SK-N-SH treated with all-trans-retinoic acid at 6 μM for 48 hours (cell line): ENCODE measurements around the gene FPR1.

ENCODE experiments used
- ATAC-seq: fragments of 200-7000 bp; cut with Tn5 transposase; 3 replicates; pipeline ENCODE4 v1.9.1; 2020; ENCODE audit warnings: mild to moderate bottlenecking, moderate library complexity
- ARNTL ChIP-seq: fragments of 450-650 bp; formaldehyde crosslinking; IDR thresholded peaks from 2 replicates; pipeline ENCODE4 v1.5.0; 2020; ENCODE audit warnings: low read depth, mild to moderate bottlenecking, moderate library complexity, borderline replicate concordance
- BACH2 ChIP-seq: fragments of 250-450 bp; sonication (Bioruptor Pico); IDR thresholded peaks from 2 replicates; pipeline ENCODE4 v1.9.0; 2021; ENCODE audit warnings: mild to moderate bottlenecking, borderline replicate concordance
- CREB5 ChIP-seq: fragments of 250-450 bp; sonication (Bioruptor Pico); IDR thresholded peaks from 2 replicates; pipeline ENCODE4 v1.5.1; 2020; ENCODE audit warnings: low read depth, mild to moderate bottlenecking, moderate library complexity
- ESRRG ChIP-seq: fragments of 250-450 bp; sonication (Bioruptor Pico); IDR thresholded peaks from 2 replicates; pipeline ENCODE4 v1.6.1; 2021; ENCODE audit warnings: mild to moderate bottlenecking
- GLIS3 ChIP-seq: fragments of 250-450 bp; sonication (Bioruptor Pico); IDR thresholded peaks from 2 replicates; pipeline ENCODE4 v1.5.0; 2020; ENCODE audit warnings: mild to moderate bottlenecking, moderate library complexity
- ISL1 ChIP-seq: fragments of 250-450 bp; sonication (Bioruptor Pico); IDR thresholded peaks from 2 replicates; pipeline ENCODE4 v2.1.2; 2022; ENCODE audit warnings: mild to moderate bottlenecking, moderate library complexity
- SNAI2 ChIP-seq: fragments of 250-450 bp; sonication (Bioruptor Pico); IDR thresholded peaks from 2 replicates; pipeline ENCODE4 v1.5.0; 2020; ENCODE audit warnings: mild to moderate bottlenecking, moderate library complexity
- TCF4 ChIP-seq: fragments of 250-450 bp; sonication (Bioruptor Pico); IDR thresholded peaks from 2 replicates; pipeline ENCODE4 v1.8.0; 2021; ENCODE audit warnings: mild to moderate bottlenecking, moderate library complexity, borderline replicate concordance
- TOX ChIP-seq: fragments of 250-450 bp; sonication (Bioruptor Pico); IDR thresholded peaks from 2 replicates; pipeline ENCODE4 v1.8.0; 2021; ENCODE audit warnings: mild to moderate bottlenecking, moderate library complexity, borderline replicate concordance
- TSHZ2 ChIP-seq: fragments of 250-450 bp; sonication (Bioruptor Pico); IDR thresholded peaks from 2 replicates; pipeline ENCODE4 v1.5.0; 2020; ENCODE audit warnings: mild to moderate bottlenecking, moderate library complexity
- ZC3H10 ChIP-seq: fragments of 250-450 bp; sonication (Bioruptor Pico); IDR thresholded peaks from 2 replicates; pipeline ENCODE4 v1.5.1; 2021; ENCODE audit warnings: mild to moderate bottlenecking, moderate library complexity
- ZFP3 ChIP-seq: fragments of 250-450 bp; sonication (Bioruptor Pico); IDR thresholded peaks from 2 replicates; pipeline ENCODE4 v1.5.0; 2020; ENCODE audit warnings: mild to moderate bottlenecking, moderate library complexity
- ZNF565 ChIP-seq: fragments of 450-650 bp; formaldehyde crosslinking; conservative IDR thresholded peaks from 2 replicates; pipeline ENCODE4 v1.5.0; 2020; ENCODE audit warnings: low read depth, mild to moderate bottlenecking, moderate library complexity
- ZNF70 ChIP-seq: fragments of 450-650 bp; formaldehyde crosslinking; IDR thresholded peaks from 2 replicates; pipeline ENCODE4 v1.5.0; 2020; ENCODE audit warnings: mild to moderate bottlenecking, moderate library complexity

Gene FPR1

GRCh38 chr19:51751655-51752054, at the start of gene FPR1:
Gene FPR1, minus strand, starts transcription at chr19:51751878. Its CDS starts 4,884 bp downstream, at chr19:51746994.
- TF ChIP-seq ARNTL, result no peak
- no peak for TF ChIP-seq TSHZ2 (CRISPR knock-in tag)
- no peak for TF ChIP-seq GLIS3 (CRISPR knock-in tag)
- TF ChIP-seq ZNF565 (CRISPR knock-in tag), result no peak
- ATAC-seq, result no peak

GRCh38 chr19:51800473-51801244, 49.0 kb upstream of the FPR1 start:
- TF ChIP-seq ZC3H10 (CRISPR knock-in tag) (no peak), ZFP3 (CRISPR knock-in tag) (no peak), TCF4 (CRISPR knock-in tag) (no peak), ZNF565 (CRISPR knock-in tag) (no peak)
- no peak for ATAC-seq

- peak; percentile 57; the same call in 2 of the 3 replicates for ATAC-seq
Observed at GRCh38 chr19:51799774-51800472, 48.2 kb upstream of the FPR1 start.

GRCh38 chr19:51799034-51799773, 47.5 kb upstream of the FPR1 start:
- ATAC-seq, result peak; percentile 100
- TF ChIP-seq ISL1, result no peak
- TF ChIP-seq ZFP3 (CRISPR knock-in tag), result 0 out of 2 replicates have a peak, but pooled peaks have one; percentile 36
- TF ChIP-seq SNAI2 (CRISPR knock-in tag), result no peak
- no peak for TF ChIP-seq TCF4 (CRISPR knock-in tag)
- TF ChIP-seq, all 23 proteins: peak for 1

More at GRCh38 chr19:51799774-51800472, 48.2 kb upstream of the FPR1 start:
- no peak for TF ChIP-seq TOX (CRISPR knock-in tag)
- no peak for TF ChIP-seq ESRRG (CRISPR knock-in tag)
- no peak for TF ChIP-seq ZNF565 (CRISPR knock-in tag)
- no peak for TF ChIP-seq TCF4 (CRISPR knock-in tag)
- no peak for TF ChIP-seq ARNTL
- TF ChIP-seq ISL1, result no peak
- TF ChIP-seq, all 23 proteins: peak for 0

- ATAC-seq, result no peak
- TF ChIP-seq TSHZ2 (CRISPR knock-in tag) (no peak), ZNF70 (CRISPR knock-in tag) (no peak), BACH2 (CRISPR knock-in tag) (no peak), CREB5 (CRISPR knock-in tag) (no peak), ZNF565 (CRISPR knock-in tag) (no peak)
Observed at GRCh38 chr19:51798062-51798461, 46.4 kb upstream of the FPR1 start.
